SHP77 (cell line): Measurements from ENCODE around the gene CYYR1.
"Not testable (repeated sequence)": the region's sequence is repeated elsewhere in the genome, so short reads cannot be mapped to it uniquely, and the experiment has no call there.

ENCODE experiments used
- DNase-seq, 2 experiments: peaks; one replicate each; lab custom pipeline; 2025; lab: John Stamatoyannopoulos, UW

The CYYR1 gene

GRCh38 chr21:26489781-26490180 lies 83.3 kb downstream of the CYYR1 start:
- DNase-seq, result no peak

GRCh38 chr21:26487981-26488480 lies 85.1 kb downstream of the CYYR1 start:
- no peak for DNase-seq

DNA sequence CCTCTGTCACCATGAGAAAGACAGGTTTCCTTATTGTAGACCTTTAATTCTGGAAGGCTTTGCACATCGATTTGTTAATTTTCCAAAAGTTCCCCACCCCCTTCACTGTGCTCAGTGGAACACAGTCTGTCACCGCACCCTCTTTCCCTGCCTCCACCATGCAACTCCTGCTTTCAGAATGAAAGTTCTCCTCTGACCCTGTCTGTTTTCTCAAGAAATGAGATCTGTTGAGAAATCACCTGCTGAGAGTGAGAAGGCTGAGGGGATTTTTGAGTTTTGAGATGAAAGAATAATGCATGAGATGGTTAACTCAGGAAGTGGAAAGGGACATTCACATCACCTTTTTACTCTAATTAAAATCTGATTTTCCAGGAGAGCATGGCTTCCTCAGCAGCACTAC lies 99.6 kb downstream of the CYYR1 start:
- DNase-seq, result no peak

GRCh38 chr21:26471099-26471471 lies 102.0 kb downstream of the CYYR1 start:
- no peak for DNase-seq

DNA sequence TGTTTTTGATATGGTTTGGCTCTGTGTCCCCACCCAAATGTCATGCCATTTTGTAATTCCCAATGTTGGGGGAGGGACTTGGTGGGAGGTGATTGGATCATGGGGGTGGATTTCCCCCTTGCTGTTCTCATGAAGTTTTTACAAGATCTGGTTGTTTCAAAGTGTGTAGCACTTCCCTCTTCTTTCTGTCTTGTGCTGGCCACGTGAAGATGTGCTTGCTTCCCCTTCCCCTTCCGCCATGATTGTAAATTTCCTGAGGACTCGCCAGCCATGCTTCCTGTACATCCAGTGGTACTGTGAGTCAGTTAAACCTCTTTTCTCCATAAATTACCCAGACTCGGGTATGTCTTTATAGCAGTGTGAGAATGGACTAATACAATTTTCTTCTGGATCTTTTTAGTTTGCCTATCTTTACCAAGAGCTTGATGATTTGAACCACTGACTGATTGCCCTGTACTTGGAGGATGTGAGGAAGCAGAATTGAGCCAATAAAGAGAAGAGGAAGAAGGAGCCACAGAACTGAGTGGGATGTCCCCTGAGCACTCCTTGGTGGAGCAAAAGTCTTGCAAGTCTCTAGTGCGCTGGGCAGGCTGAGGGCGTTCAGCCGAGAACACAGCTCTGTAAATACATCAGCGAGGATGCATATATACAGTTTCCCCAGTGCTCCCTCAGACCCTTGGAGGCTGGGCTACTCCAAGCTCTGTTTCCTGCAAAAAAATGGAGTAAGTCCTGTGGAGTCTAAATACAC lies 102.6 kb downstream of the CYYR1 start:
- DNase-seq, result no peak

DNA sequence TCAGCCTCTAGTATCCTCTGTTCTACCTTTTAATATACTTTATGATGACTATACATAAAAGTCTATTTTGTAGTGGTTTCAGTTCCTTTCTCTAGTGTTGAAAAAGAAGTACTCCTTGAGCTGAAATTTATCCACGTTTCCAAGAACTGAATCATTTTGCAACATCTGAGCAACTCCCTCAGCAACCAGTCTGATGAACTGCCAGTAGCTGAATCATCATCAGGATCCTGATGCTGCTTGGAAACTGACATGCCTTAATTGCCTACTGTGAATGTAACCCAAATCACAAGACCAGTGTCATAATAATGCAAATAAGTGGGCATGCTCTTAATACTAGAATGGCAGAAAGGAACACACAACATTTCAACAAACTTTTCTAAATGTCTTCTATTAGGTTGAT lies 103.3 kb downstream of the CYYR1 start:
- no peak for DNase-seq

- DNase-seq, result no peak
Observed at GRCh38 chr21:26465916-26466315, 107.2 kb downstream of the CYYR1 start.

DNA sequence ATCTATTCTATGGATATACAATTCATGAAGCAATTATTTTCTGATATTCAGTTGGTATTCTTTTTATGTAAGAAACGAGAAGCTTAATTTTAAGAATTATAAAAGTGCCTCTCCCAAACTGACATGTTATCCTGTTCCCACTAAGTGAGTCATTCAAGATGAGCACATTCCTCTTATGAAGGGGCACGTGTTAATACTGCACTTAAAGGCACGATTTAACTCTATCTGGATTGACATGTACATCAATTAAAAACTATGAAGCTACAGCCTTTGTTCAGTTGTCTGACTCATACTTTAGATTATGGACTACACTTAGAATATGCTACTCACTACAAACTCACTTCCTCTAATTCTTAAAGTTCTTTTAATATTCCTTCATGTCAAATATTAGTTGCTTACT lies 111.6 kb downstream of the CYYR1 start:
- no peak for DNase-seq

- no peak for DNase-seq
Observed at GRCh38 chr21:26460621-26461020, 112.5 kb downstream of the CYYR1 start.

DNA sequence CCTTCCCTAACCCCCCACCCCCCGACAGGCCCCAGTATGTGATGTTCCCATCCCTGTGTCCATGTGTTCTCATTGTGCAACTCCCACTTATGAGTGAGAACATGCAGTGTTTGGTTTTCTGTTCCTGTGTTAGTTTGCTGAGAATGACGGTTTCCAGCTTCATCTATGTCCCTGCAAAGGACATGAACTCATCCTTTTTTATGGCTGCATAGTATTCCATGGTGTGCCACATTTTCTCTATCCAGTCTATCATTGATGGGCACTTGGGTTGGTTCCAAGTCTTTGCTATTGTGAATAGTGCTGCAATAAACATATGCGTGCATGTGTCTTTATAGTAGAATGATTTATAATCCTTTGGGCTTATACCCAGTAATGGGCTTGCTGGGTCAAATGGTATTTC lies 114.2 kb downstream of the CYYR1 start:
- DNase-seq, result not testable (repeated sequence)

DNA sequence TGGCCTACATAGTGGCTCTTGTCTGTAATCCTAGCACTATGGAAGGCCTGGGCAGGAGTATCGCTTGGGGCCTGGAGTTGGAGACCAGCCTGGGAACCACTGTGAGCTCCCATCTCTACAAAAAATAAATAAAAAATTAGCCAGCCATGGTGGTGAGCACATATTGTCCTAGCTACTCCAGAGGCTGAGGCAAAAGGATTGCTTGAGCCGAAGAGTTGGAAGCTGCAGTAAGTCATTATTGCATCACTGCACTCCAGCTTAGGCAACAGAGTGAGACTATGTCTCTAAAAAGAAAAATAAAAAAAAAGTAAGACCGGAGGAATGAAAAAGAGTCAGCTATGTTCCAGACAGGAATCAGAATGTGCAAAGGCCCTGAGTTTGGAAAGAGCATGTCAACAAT lies 115.3 kb downstream of the CYYR1 start:
- no peak for DNase-seq

DNA sequence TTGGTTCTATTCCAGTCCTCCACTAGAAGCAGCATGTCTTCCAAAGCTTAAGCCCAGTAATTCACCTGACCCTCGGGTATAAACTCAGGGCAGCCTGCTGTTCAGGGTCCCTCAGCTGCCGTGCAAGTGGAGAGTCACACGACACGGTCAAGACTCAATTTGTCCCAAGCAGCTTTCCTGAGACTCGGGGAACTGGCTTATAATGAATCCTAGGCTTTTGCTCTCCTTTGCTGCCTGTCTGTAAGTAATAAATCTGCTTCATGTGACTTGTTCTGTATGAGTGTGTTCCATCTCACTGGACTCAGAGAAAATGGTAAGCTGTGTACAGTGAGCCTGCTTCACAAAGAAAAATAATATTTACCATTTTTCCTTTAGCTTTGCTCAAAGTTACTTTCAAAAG lies 119.8 kb downstream of the CYYR1 start:
- no peak for DNase-seq

DNA sequence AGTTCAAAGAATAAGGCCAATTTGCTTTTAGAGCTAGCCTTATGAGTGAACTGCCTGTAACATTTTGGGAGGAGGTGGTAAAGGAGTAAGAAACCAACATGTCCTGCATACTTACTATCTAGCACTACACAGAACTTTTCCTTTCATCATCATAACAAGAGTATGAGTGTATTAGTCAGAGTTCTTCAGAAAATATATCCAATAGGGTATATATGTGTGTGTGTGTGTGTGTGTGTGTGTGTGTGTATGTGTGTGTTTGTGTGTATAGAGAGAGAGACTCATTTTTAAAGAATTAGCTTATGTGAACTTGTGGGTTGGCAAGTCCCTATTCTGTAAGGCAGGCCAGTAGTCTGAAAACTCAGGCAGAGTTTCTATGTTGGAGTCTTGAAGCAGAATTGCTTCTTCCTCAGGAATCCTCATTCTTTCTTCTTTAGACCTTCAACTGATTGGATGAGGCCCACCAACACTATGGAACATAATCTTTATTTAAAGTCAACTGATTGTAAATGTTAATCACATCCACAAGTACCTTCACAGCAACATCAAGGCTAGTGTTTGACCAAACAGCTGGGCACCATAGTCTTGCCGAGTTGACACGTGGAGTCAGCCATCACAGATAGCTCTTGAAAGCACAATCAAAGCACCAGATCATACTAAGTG lies 121.9 kb downstream of the CYYR1 start:
- DNase-seq, result no peak

DNA sequence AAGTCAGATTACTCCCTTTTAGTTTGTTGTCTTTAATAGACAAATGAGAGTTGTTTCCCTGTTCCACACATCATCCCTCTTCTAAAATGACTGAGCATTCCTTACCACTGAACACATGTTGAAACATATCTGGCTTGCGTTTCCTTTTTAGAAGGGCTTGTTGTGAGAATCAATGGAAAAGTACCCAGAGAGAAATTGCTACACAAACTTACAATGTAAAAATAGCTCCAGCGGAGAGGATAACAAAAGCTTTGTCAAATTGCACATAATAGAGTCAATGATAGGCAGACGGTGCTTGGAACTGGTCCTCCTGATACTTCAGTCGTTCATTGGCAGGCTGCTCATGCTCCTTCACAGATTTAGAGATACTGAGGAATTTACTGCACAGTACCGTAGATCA lies 123.9 kb downstream of the CYYR1 start:
- DNase-seq, result no peak

GRCh38 chr21:26448751-26449150 lies 124.3 kb downstream of the CYYR1 start:
- no peak for DNase-seq

DNA sequence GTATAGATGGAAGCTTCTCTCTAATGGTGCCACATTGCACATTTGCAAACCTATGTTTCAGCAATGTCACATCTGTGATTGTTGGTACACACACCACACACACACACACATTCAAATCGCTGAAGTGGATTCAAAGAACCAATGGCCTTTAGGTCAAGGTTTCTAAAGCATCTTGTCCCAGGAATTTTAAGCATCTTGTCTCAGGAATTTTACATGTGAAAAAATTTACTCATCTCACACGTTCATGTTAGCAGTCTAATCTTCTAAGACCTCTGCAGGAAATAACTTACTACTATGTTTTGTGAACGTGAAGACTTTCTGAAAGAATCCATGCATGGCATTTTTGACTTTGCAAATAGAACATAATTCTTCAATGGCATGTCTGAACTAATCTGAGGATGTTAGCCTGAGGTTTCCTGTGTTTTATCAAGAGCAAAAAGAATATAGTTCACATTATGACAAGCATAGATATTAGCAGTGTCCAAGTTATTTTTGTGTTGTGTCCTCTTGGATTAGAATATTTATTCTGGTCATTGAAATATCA lies 125.1 kb downstream of the CYYR1 start:
- DNase-seq, result no peak

DNA sequence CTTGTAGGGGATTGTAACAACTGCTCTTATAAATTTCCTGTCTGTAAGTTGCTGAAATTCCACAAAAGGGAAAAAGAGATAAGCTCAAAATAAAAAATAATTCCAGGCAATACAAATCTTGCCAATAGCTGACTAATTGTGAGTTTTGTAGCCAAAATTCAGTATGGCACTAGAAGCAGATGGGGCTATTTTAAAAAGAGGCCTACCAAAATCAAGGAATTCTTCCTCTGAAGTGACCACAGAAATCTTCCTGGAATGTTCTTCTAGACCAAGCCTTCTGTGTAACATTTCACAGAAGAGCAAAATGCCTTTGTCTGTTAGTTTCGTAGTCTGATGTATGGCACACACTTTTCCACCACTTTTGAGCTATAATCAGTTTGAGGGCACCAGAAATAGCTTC lies 127.6 kb downstream of the CYYR1 start:
- DNase-seq, result no peak

DNA sequence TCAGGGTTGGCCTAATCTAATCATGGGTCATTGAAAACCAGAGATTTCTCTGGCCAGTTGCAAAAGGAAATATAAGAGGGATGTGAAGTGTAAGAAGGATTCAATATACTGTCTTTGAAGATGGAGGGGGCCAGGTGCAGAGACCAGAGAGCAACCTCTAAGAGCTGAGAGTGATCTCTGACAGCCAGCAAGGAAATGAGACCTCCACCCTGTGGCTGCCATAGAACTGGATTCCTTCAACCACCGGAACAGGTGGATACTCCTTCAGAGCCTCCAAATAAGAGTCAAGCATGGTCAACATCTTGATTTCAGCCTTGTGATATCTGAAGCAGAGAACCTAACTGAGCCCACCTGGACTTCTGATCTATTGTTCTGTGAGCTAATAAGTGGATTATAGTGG lies 128.4 kb downstream of the CYYR1 start:
- no peak for DNase-seq

DNA sequence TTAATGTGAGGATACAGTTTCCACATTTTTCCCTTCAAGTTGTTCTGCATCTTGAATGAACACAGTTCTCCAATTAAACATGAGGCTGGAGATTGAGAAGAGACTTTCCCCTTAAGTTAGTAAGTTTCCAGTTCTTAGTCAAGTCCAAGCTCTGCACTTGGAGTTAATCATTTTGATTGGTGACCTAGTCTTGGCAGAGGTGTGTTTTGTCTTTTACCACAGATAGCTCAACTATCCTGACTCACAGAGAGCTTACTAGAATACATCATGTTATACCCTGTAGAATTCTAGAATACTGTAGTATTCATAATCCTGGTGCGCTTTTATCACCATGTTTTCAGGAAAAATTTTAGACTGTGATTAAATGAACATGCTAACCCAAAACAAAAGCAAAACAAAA lies 129.2 kb downstream of the CYYR1 start:
- no peak for DNase-seq

DNA sequence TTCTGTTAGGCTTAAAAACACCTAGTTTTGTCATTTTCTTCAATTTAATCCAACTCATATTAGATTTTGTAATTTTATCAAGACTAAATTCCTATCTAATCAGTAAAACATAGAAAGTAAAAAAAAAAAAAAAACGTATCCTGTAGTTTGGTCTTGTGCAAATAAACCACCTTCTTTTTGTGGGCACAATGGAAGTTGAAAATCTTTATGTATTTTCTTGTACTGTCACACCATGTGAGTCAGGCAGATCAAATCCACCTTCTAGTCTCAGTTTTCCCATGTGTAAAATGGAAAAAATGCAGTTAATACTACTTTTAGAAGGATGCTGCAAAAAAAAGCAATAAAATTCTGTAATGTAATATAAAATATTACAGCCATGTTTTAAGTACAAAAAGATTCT lies 129.8 kb downstream of the CYYR1 start:
- no peak for DNase-seq

GRCh38 chr21:26441149-26441548 lies 131.9 kb downstream of the CYYR1 start:
- no peak for DNase-seq

DNA sequence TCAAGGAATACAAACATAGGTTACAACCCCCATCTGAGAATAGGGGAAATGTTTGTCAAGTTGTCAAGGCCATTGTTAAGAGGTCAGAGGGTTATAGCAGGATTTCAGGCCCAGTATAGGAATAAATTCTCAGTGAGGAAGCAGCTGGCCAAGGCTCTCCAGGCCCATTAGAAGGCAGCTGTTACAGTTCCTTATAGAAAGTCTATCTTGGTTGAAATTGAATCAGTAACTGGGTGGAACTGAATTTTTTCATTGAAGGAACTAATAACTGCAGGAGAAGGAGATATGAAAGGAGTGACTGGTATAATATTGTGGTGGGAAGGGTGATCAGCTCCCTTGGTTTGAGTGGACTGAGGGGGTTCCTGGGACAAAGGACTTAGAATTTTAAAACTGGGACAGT lies 134.1 kb downstream of the CYYR1 start:
- no peak for DNase-seq

GRCh38 chr21:26437326-26438009 lies 135.6 kb downstream of the CYYR1 start:
- DNase-seq, result no peak
